ENCODE measurements around the gene TRNP1.

TRNP1 gene

GRCh38 chr1:26949926-26950319, 43.6 kb upstream of the TRNP1 start:
- Mint-ChIP-seq H3K36me3 (ENCODE audit: low read depth) (peaks cover 20% of the 10 kb centered on the region), H3K27ac (no peak overlapping the region), H3K27me3 (ENCODE audit: low read depth) (peaks cover 7% of the 10 kb centered on the region), H3K9me3 (peaks cover 2% of the 10 kb centered on the region), H3K4me3 (no peak overlapping the region), H3K4me1 (peaks cover 6% of the 10 kb centered on the region)
- TF ChIP-seq, protein P1, sequence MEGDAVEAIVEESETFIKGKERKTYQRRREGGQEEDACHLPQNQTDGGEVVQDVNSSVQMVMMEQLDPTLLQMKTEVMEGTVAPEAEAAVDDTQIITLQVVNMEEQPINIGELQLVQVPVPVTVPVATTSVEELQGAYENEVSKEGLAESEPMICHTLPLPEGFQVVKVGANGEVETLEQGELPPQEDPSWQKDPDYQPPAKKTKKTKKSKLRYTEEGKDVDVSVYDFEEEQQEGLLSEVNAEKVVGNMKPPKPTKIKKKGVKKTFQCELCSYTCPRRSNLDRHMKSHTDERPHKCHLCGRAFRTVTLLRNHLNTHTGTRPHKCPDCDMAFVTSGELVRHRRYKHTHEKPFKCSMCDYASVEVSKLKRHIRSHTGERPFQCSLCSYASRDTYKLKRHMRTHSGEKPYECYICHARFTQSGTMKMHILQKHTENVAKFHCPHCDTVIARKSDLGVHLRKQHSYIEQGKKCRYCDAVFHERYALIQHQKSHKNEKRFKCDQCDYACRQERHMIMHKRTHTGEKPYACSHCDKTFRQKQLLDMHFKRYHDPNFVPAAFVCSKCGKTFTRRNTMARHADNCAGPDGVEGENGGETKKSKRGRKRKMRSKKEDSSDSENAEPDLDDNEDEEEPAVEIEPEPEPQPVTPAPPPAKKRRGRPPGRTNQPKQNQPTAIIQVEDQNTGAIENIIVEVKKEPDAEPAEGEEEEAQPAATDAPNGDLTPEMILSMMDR (IDR thresholded peaks at IDR 0.05; ENCODE audit: unreplicated experiment in 3 of 3), result no peak

- Mint-ChIP-seq H3K27ac (peak overlapping the region in 1 of 3 experiments; percentile 29), H3K9me3 (peaks cover 2% of the 10 kb centered on the region), H3K4me1 (peaks cover 6% of the 10 kb centered on the region), H3K27me3 (ENCODE audit: low read depth) (peaks cover 13% of the 10 kb centered on the region), H3K36me3 (ENCODE audit: low read depth) (peaks cover 13% of the 10 kb centered on the region), H3K4me3 (no peak overlapping the region)
- TF ChIP-seq, protein P1 (IDR thresholded peaks at IDR 0.05; ENCODE audit: unreplicated experiment in 3 of 3), result no peak
Observed at GRCh38 chr1:26950602-26951001, 42.9 kb upstream of the TRNP1 start.

DNA sequence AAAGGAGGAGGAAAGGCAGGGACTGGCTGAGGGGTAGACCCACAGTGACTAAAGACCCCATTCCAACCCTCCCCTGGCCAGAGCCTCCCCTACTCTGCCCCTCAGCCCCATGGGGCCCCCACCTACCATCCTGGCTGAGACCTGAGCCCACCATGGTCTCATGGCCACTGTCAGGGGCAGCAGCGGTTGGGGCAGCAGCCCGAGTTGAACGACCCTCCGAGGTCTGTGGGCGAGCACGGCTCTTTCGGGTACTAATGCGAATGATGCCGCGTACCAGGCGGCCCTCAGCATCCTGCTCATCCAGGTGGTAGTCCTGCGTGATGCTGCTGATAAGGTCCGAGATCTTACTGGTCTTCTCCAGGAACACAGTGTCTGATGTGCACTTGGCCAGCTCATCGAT, 42.3 kb upstream of the TRNP1 start:
- no peak overlapping the region for H3K4me3 Mint-ChIP-seq
- peaks cover 6% of the 10 kb centered on the region for H3K4me1 Mint-ChIP-seq

DNA sequence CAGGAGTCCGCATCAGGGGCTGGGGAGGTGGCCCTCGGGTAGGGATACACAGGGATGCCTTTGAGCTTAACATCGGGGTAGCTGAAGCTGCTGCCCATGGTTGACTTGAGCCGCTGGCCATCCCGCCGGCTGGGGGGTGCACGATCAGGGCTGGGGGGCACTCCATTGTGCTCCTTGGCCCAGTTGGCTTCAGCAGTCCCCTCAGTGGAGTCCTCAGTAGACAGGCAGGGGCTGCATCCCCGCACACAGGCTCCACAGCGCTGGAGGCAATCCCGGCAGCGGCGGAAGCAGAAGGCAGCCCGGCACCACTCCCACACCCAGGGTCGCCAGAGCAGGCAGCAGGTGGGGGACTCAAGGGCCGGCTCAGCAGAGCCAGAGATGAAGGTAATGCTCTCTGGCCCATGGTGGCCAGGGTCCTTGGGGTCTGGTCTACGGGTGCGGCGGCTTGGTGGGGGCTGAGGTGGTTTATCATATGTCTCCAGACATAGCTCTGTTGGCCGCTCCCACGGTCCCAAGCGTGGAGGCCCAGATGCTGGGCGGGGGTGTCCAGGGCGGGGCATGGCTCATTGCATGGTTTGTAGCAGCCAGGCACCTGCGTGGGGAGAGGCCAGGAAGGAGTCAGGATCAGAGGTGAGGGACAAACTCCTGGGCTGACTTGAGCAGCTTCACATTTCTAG, 41.5 kb upstream of the TRNP1 start:
- H3K27me3 Mint-ChIP-seq (ENCODE audit: low read depth), result peaks cover 25% of the 10 kb centered on the region
- no peak overlapping the region for H3K27ac Mint-ChIP-seq
- H3K36me3 Mint-ChIP-seq (ENCODE audit: low read depth), result peaks cover 2% of the 10 kb centered on the region
- TF ChIP-seq, protein P1 (IDR thresholded peaks at IDR 0.05; ENCODE audit: unreplicated experiment in 3 of 3), result no peak
- H3K9me3 Mint-ChIP-seq, result peaks cover 2% of the 10 kb centered on the region
- peaks cover 6% of the 10 kb centered on the region for H3K4me1 Mint-ChIP-seq
- H3K4me3 Mint-ChIP-seq, result no peak overlapping the region

More for the DNA sequence above, 42.3 kb upstream of the TRNP1 start:
- Mint-ChIP-seq H3K9me3 (peaks cover 2% of the 10 kb centered on the region), H3K27me3 (ENCODE audit: low read depth) (peaks cover 19% of the 10 kb centered on the region), H3K27ac (no peak overlapping the region), H3K36me3 (ENCODE audit: low read depth) (peaks cover 7% of the 10 kb centered on the region)
- TF ChIP-seq, protein P1 (IDR thresholded peaks at IDR 0.05; ENCODE audit: unreplicated experiment in 3 of 3), result no peak

- no peaks in the 10 kb centered on the region for H3K36me3 Mint-ChIP-seq (ENCODE audit: low read depth)
- H3K4me1 Mint-ChIP-seq, result peaks cover 6% of the 10 kb centered on the region
- peaks cover 2% of the 10 kb centered on the region for H3K9me3 Mint-ChIP-seq
- no peak overlapping the region for H3K27ac Mint-ChIP-seq
- H3K27me3 Mint-ChIP-seq (ENCODE audit: low read depth), result peaks cover 36% of the 10 kb centered on the region
- TF ChIP-seq, protein P1 (IDR thresholded peaks at IDR 0.05; ENCODE audit: unreplicated experiment in 3 of 3), result no peak
- no peak overlapping the region for H3K4me3 Mint-ChIP-seq
Observed at GRCh38 chr1:26953374-26953773, 40.1 kb upstream of the TRNP1 start.

GRCh38 chr1:26956321-26956720, 37.2 kb upstream of the TRNP1 start:
- H3K4me3 Mint-ChIP-seq, result no peak overlapping the region
- peaks cover 2% of the 10 kb centered on the region for H3K9me3 Mint-ChIP-seq
- H3K36me3 Mint-ChIP-seq (ENCODE audit: low read depth), result no peaks in the 10 kb centered on the region
- no peak overlapping the region for H3K27ac Mint-ChIP-seq
- peaks cover 6% of the 10 kb centered on the region for H3K4me1 Mint-ChIP-seq
- TF ChIP-seq, protein P1 (IDR thresholded peaks at IDR 0.05; ENCODE audit: unreplicated experiment in 3 of 3), result no peak
- H3K27me3 Mint-ChIP-seq (ENCODE audit: low read depth), result peaks cover 58% of the 10 kb centered on the region
